ENCODE data around the gene CALM3. TPM values are rescaled to one million over a fixed set of nuclear protein-coding genes. Genes with fewer than 3 reads are reported as not detected.

The CALM3 gene
- total RNA-seq, 3 donors from 2014 or later (not counting 1 experiment from before 2014, with no cell fraction given), result 218 to 272 (median 235) TPM

DNA sequence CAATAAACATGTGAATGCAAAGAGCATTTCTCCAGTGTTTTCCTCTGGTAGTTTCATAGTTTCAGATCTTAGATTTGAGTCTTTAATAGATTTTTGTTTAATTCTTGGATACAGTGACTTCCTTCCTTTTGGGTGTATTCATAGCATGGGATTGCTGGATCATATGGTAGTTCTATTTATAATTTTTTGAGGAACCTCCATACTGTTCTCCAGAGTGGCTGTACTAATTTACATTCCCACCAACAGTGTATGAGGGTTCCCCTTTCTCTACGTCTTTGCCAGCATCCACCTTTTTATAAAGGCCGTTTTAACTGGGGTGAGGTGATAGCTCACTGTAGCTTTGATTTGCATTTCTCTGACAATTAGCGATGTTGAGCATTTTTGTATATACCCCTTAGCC is 9.3 kb upstream of the CALM3 start:
- no peaks in the 10 kb centered on the region for H3K36me3 ChIP-seq (ENCODE audit: control insufficient read depth, insufficient read depth, low read length)
- H3K4me1 ChIP-seq (ENCODE audit: control insufficient read depth, insufficient read depth, low read length), result no peaks in the 10 kb centered on the region
- no peak overlapping the region for H3K27ac Mint-ChIP-seq
- H3K27me3 ChIP-seq (ENCODE audit: control insufficient read depth, insufficient read depth, low read length), result no peaks in the 10 kb centered on the region
- no peak overlapping the region for H3K4me3 ChIP-seq (ENCODE audit: low read length)
- intact Hi-C loops (cut with micrococcal nuclease), result no loop called here
- no peak overlapping the region for H3K27ac ChIP-seq (ENCODE audit: low read length)
- no peaks in the 10 kb centered on the region for H3K27me3 Mint-ChIP-seq (ENCODE audit: low read depth in 2 of 2)
- no peaks in the 10 kb centered on the region for H3K9me3 ChIP-seq (ENCODE audit: control insufficient read depth, insufficient read depth, low read length)
- H3K36me3 Mint-ChIP-seq, result no peaks in the 10 kb centered on the region
- TF ChIP-seq, protein P1, sequence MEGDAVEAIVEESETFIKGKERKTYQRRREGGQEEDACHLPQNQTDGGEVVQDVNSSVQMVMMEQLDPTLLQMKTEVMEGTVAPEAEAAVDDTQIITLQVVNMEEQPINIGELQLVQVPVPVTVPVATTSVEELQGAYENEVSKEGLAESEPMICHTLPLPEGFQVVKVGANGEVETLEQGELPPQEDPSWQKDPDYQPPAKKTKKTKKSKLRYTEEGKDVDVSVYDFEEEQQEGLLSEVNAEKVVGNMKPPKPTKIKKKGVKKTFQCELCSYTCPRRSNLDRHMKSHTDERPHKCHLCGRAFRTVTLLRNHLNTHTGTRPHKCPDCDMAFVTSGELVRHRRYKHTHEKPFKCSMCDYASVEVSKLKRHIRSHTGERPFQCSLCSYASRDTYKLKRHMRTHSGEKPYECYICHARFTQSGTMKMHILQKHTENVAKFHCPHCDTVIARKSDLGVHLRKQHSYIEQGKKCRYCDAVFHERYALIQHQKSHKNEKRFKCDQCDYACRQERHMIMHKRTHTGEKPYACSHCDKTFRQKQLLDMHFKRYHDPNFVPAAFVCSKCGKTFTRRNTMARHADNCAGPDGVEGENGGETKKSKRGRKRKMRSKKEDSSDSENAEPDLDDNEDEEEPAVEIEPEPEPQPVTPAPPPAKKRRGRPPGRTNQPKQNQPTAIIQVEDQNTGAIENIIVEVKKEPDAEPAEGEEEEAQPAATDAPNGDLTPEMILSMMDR (IDR thresholded peaks at IDR 0.05), result no peak
- DNase-seq (no peak), ATAC-seq (no peak)
- no peaks in the 10 kb centered on the region for H3K4me1 Mint-ChIP-seq
- no peak overlapping the region for H3K4me3 Mint-ChIP-seq
- H3K9me3 Mint-ChIP-seq, result no peaks in the 10 kb centered on the region
- no CpG with 5 or more reads among the region's 3 CpGs for WGBS (ENCODE audit: insufficient coverage)

DNA sequence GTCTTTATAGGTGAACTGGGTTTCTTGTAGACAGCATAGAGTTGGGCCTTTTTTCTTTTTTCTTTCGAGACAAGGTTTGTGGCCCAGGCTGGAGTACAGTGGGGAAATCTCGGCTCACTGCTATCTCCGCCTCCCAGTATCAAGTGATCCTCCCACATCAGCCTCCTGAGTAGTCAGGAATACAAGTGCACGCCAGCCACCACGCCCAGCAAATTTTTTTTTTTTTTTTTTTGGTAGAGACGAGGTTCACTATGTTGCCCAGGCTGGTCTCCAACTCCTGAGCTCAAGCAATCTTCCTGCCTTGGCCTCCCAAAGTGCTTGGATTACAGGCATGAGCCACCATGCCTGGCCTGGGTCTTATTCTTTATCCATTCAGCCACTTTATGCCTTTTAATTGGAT is 5.1 kb upstream of the CALM3 start:
- intact Hi-C loops (cut with micrococcal nuclease), result no loop called here

GRCh38 chr19:46598372-46598917 is 2.7 kb upstream of the CALM3 start:
- Histone ChIP-seq H3K9me3 (ENCODE audit: control insufficient read depth, insufficient read depth, low read length) (peaks cover 4% of the 10 kb centered on the region), H3K36me3 (ENCODE audit: control insufficient read depth, insufficient read depth, low read length) (no peaks in the 10 kb centered on the region), H3K27ac (ENCODE audit: low read length) (no peak overlapping the region), H3K4me3 (ENCODE audit: low read length) (no peak overlapping the region), H3K4me1 (ENCODE audit: control insufficient read depth, insufficient read depth, low read length) (peaks cover 29% of the 10 kb centered on the region), H3K27me3 (ENCODE audit: control insufficient read depth, insufficient read depth, low read length) (no peaks in the 10 kb centered on the region)
- ATAC-seq, result no peak
- Mint-ChIP-seq H3K4me3 (no peak overlapping the region), H3K4me1 (peaks cover 16 to 35% of the 10 kb centered on the region in 2 donors), H3K36me3 (peaks cover 10% of the 10 kb centered on the region), H3K9me3 (peaks cover 4% of the 10 kb centered on the region in 2 donors), H3K27ac (peak overlapping the region in 1 of 2 donors; percentile 32), H3K27me3 (ENCODE audit: low read depth in 2 of 2) (no peaks in the 10 kb centered on the region)
- WGBS (ENCODE audit: insufficient coverage), result 97% methylated on average over 2 of the region's 4 CpGs
- no peak for DNase-seq
- intact Hi-C loops (cut with micrococcal nuclease), result no loop called here
- TF ChIP-seq, protein P1 (IDR thresholded peaks at IDR 0.05), result no peak

More for the DNA sequence above, 5.1 kb upstream of the CALM3 start:
- Histone ChIP-seq H3K36me3 (ENCODE audit: control insufficient read depth, insufficient read depth, low read length) (no peaks in the 10 kb centered on the region), H3K27me3 (ENCODE audit: control insufficient read depth, insufficient read depth, low read length) (no peaks in the 10 kb centered on the region), H3K9me3 (ENCODE audit: control insufficient read depth, insufficient read depth, low read length) (peaks cover 4% of the 10 kb centered on the region), H3K4me1 (ENCODE audit: control insufficient read depth, insufficient read depth, low read length) (peaks cover 9% of the 10 kb centered on the region), H3K4me3 (ENCODE audit: low read length) (no peak overlapping the region), H3K27ac (ENCODE audit: low read length) (no peak overlapping the region)
- TF ChIP-seq, protein P1 (IDR thresholded peaks at IDR 0.05), result no peak
- Mint-ChIP-seq H3K4me3 (no peak overlapping the region), H3K4me1 (peaks cover 0 to 13% of the 10 kb centered on the region in 2 donors), H3K27ac (no peak overlapping the region), H3K27me3 (ENCODE audit: low read depth in 2 of 2) (no peaks in the 10 kb centered on the region), H3K36me3 (peaks cover 10% of the 10 kb centered on the region), H3K9me3 (peaks cover 4% of the 10 kb centered on the region in 2 donors)
- ATAC-seq (no peak), DNase-seq (no peak)
- WGBS (ENCODE audit: insufficient coverage), result 82% methylated on average over 5 of the region's 6 CpGs

Data from natural killer cell (primary cell).